HG03469 (cell line): ENCODE results near the gene MLLT3.
A peak's percentile ranks its signal among the peaks of the same experiment; 100 is the strongest.

Experiments
- ATAC-seq: cut with Tn5 transposase; IDR thresholded peaks from one replicate; pipeline ENCODE4 v1.9.1; 2021; ENCODE audit warnings: mild to moderate bottlenecking, moderate library complexity, moderate number of reproducible peaks; ENCODE audit not compliant: unreplicated experiment

Gene MLLT3

DNA sequence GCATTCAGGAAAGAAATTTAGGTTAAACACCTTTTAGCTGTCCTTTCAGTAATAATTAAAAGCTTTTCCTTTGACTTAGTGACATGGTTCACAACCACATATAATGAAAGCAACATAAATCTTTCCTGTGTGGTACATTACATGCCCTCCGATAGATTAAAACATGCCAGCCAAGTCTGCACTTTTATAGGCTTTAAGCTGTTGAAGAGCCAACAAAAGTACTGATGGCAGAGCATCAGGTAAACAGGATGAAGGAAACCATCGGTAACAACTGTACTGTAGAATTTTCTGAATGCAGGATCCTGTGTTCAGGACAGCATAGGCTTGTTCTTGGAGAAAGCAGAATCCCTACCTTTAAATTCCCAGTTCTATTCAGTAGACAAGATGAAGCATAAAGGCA, 226.6 kb downstream of the MLLT3 start:
- ATAC-seq = no peak

DNA sequence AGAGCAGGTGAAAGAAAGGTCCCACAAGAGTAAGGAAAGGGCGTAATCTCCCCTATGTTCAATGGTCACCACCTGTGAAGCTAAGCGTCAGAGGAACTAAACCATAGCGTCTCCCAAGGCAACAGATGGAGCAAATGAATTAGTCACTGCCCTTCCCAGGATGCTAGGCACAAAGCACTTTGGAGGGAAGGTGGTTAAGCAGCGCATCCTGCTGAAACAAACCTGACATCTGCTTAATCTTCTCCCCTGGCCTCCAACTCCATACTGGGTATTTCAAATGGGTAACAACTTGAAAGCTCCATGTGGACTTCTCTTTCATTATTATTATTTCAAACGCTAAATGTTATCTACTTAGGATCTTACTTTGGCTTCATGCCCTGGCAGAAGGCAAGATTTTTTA, 227.3 kb downstream of the MLLT3 start:
- ATAC-seq = no peak

DNA sequence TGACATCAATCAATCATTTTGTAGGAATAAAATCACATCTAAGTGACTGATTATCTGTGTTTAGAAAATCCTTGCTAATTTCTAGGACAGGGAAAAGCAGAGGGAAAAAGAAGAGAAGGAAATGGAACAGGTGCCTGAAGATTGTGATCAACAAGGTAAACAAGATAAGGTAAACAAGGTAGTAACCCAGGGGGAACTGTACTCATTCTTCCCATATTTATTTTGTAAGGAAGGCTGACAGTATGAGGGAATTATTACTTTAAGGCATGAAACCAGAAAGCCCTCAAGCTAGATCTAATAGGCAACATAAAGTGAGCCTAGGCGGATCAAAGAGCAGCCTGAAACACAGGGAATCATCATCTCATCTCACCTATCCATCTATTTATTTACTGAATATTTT, 231.1 kb downstream of the MLLT3 start:
- ATAC-seq = no peak

DNA sequence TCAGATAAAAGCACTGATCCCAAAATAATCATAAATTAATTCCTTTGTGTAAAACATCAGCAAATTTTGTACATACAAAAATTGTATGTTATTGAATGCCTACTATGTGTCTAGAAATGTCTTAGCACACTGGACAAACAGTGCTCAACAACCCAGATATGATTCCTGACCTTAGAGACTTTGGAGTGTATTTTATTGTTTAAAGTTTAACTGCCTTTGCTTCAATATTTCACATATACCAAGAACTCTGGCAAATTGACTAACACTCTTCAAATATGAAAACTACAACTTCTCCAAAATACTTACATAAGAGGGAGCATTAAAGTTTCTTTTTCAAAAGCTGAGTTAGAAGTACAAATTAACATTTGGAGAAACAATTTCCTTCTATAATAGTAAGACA, 231.9 kb downstream of the MLLT3 start:
- no peak for ATAC-seq

DNA sequence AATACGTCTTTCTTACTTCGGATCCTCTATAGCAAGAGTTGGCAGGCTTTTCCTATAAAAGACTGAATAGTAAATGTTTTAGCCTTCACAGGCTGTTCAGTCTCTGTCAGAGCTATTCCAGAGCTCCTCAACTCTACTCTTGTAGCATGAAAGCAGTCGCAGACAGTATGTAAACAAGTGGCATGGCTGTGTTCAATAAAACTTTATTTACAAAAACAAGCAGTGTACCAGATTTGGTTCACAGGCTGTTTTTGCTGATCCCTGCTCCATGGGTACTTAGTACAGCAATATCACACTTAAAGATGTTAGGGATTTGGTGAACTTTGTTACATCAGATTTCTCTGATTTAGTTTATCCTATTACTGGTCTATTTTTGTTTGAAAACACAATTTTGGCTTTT, 235.2 kb downstream of the MLLT3 start:
- ATAC-seq = no peak

DNA sequence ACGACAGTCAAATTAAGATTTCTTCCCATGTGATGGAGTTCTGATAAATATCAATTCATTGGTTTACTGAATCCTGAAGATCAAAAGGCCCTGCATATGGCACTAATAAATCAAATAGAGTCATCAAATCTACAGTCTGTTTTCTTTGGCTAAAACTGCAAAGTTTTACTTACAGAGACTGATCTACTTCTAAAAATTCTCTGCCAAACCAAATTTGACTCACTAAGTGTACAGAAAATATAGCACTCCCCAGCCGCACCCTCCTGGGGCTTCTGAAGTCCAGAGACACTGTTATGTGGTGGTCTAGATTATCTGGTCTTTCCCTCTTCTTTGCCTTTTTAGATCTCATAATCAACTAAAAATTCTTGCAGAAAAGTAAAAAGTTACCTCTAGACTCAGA, 237.7 kb downstream of the MLLT3 start:
- no peak for ATAC-seq

DNA sequence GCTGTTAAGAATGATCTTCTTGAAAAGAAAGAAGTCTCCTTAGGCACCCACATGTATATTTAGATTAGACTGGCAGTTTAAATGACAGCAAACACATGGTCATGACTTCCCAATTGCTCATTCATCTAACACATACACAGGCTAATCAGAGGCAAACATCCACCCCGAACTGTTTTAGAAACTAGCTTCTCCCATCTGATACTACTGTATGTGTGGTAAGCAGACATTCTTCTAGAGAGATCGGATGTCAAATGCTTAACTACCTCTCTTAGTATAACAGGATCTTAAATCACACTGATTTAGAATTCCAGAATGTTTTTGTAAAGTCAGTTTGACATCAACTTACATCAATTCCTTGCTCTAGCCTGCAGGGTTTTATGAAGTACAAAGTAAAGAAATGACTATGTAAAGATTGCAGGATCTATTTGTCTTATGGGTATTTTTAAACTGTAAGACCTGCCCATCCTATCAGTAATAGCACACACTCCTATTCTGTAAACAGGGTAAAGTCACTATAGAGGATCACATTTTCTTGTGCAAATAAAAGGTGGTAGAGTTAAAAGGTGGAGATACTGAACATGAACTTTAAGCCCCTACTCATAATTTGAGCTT, 239.7 kb downstream of the MLLT3 start:
- ATAC-seq = no peak

DNA sequence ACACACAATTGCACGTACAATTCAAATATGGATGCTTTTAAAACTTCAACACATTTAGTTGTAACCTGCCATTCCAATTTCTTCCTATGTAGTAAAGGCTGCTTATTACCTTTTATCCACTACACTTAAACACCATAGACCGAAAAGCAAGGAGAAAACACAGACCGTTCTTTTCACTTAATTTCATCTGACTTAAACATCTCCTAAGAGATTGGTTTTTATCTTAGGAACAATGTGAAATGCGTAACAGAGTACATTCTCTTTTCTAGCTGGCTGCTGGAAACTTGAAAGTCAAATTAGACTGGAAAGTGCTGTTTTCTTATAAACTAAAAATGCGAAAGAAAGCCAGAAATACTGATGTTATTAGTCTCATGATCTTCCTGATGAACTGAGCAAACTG, 241.8 kb downstream of the MLLT3 start:
- no peak for ATAC-seq

DNA sequence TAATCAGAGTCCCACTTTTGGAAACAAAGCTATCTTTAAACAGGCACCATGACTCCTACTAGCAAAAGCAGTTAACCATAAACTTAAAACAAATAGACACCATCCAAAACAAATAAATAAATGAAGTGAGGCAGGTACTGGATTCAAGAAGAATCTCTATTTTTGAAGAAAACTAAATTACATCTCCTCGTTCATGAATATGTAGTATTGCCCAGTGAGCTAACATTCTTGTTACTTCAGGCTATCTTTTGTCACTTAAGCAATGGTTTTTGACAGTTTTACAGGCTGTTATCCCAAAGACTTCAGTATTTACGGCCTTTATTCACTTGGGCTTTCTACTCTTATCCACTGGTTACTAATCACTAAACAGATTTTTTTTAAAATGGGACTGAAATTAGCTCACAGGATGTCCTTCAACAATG, 242.5 kb downstream of the MLLT3 start:
- no peak for ATAC-seq

DNA sequence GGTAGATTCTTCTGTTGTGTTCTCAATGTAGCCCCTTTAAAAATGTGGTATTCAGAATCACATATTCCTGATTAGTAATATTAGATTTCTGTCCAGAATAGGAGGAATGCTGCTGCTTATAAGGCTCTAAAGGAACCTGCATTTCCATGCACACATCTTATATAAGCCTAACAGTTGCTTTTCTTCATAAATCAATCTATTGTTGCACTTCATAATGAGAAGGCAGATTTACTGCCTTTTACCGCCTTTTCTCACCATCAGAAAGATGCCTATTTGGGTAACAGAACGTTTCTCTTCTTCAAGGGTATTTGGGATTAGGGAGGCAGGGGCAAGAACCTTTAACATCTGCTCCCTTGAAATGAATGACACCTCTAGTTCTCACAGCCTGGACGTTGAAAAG, 243.4 kb downstream of the MLLT3 start:
- ATAC-seq = no peak

DNA sequence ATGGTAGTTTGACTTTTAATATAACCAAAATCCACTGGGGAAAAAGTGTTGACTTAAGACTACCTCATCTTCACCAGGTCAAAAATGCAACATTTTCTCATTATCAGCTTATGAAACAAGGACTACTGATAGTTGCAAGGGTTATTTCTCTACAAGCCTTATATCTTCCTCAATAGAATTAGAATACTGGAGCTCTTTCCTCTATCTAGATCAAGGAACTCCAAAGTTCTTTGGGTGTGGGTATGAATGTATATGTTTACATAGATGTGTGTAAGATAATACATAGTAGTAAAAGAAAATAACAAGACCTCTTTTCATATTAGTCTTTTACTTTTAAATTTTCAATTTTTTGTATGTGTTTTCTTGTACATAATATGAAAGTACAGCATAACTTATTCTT, 244.5 kb downstream of the MLLT3 start:
- no peak for ATAC-seq

DNA sequence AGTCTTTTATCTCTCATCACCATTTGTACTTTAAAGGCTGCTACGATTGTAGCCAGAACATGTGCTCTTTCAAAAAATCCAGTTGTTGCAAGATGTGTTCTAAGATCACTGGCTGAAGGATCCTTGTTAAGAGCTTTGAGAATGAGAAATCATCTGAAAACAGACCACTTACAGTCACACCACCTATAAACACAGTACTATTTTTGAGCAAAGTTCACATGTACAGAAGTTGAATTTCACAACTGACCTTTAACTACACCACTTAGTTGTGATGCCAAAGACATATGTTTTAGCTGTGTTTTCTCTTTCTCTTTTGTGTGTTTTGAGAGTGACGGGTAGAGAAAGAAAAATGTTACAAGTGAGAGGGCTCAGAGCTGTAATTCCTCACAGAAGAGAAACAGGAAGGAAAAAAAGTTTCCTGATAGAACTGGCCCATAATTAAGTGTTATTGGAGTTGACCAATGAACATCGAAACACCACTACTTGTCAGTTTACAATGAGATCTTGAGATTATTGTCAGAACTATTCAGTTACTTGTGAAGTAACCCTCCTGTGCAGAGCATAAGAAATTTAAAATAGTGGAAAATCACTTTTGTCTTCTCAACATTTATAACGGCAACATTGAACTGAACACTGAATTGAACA, 245.4 kb downstream of the MLLT3 start:
- no peak for ATAC-seq

DNA sequence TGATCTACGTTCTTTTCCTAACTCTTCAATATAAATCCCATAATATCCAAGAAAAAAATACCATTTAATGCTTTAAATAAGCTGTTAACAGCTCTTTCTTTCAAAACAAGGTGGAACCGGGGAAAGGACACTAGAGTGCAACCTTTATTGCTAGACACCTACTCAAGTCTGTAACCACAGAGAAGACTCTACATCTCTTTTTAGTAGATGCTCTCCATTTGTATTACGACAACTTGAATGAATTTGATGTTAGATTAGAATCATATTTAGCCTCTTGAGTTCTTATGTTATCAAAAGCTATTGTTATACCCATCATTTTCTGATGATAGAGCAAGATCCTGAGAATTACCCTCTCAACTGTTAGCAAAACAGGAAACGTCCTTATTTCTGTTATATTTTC, 246.3 kb downstream of the MLLT3 start:
- no peak for ATAC-seq

DNA sequence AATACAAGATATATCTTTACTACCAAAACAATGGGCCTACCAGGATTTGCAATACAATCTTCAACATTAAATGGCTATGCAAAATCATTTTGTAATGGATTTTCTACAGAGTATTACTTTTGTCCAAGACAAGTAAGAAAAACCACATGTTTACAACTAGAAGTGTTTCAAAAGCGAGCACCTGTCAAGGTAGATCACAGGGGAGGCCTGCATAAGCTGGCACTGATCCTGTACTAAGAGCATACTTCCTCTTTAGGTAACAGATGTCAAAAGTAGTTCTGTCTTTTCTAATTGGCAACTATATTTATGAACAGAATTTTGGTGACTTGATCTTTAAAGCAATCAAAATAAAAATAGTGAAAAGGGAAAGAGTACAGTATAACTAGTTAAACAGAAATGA, 249.0 kb downstream of the MLLT3 start:
- ATAC-seq = no peak

DNA sequence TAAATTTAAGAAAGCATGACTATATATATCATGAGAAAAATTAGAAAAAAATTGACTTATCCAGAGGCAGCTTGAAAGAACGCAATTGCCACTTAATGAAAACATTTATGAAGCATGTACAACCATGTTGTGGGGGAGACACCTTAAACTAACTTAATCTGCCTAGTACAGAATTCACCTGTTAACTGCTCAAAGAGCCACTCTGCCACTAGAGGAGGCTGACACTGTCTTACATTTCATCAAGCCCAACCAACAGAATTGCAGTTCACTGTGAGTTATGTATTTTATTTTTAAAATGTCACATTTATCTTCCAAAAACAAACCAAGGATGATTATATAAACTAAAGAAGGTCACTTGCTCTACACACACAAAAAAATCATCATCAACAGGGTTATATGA, 252.9 kb downstream of the MLLT3 start:
- ATAC-seq = no peak

DNA sequence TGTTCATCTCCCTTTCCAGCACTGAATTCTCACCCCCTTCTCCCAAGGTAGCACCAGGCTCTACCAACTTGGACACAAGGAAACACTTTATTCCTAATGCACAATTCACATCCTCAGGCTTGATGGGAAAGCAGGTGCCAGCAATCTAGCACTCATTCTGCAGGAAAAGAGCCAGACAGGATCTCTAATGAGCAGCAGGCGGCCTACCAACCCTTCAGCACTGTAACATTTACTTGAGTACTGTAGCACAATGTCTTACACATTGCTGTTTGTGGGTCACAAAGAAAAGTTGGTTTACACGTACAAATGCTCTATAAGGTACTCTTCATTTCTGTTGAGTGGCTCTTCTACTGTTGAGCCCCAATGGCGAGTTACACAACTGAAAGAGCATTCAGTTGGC, 254.4 kb downstream of the MLLT3 start:
- no peak for ATAC-seq

DNA sequence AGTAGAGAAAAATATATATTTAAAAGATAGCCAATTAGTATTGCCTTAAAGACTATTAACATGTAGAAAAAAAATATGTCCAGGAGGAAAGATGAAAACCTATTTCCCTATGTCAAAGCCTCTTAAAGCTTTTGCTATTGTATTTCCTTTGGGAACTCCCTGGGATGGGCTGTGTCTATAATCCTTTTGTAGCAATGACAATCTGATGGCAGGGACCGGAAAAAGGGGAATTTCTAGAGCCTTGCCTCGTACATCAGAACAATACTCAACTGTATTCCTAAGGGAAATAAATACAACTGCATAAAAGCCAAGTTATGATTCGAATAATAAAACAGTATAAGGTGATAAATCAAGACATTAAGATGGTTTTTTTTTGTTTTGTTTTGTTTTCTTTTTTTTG, 257.3 kb downstream of the MLLT3 start:
- no peak for ATAC-seq

DNA sequence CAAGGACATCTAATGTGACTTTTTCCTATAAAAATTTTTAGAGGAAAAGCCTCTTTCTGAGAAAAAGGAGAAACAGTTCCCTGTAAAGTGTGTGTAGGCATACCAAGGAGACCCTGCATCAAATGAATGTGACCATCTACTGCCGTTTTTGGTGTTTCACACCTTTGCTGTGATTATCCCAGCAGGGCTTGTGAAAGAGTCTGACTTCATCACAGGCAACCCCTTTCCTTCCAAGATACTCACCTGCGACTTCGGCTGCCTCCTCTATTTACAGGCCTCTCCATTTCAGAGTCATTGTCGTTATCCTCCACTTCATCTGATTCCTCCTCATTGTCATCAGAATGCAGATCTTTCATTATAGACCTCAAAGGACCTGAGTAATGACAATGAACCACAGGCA, 259.1 kb downstream of the MLLT3 start:
- no peak for ATAC-seq

DNA sequence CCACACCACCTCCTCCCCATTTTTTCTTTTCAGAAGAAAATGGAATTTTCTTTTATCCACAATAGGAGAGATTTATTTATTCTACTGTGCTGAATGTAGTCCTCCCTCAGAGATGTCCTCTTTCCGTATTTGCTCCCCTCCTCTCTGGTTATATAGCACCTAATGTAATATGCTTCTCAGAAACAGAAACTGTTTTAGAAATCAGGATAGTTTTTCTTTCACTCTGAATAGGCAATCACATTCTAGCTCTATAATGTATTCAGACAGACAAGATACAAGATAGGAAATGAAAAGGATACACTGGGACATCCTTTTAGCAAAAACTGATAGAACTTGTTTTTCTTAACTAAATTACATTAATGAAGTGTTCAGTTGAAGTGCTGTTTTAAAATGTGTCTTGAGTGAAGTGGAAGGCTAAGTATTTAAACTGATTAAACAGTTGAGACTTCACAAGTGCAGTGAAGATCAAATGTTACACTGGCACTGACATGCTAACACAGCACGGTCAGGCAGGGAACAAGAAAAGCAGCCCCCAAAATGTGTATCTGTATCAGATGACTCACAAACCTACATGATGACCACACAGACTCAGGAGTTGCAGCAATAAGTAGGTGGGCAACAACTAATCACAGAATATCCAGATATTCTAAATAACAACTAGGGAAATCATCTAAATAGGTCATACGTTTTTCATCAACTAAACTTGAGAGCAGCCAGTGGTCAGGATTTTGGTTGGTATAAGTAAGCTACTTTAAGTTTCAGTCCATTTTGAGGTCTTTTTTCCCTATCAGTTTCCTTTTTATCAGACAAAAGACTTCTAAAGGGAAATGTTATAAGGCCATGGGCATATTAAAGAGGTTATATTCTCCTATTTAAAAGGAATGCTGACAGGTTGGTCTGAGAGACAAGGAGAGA, 260.4 kb downstream of the MLLT3 start:
- ATAC-seq = peak; percentile 78

DNA sequence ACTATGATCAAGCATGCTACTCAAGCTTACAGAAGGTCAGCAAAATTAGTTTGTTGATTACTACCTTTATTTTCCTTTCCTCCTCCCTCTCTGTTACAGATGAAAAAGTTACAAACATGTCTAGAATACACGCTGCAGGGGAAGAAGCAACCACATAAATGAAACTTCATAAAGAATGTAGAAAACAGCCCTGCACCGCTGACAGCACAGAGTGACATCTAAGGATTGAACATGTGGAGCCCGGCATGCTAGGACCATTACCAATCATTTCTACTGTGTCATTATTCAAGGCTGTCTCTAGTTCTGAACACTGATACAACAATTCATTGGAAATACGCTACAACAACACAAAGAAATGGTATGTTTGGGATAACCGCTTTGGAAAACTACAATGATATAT, 261.1 kb downstream of the MLLT3 start:
- no peak for ATAC-seq

DNA sequence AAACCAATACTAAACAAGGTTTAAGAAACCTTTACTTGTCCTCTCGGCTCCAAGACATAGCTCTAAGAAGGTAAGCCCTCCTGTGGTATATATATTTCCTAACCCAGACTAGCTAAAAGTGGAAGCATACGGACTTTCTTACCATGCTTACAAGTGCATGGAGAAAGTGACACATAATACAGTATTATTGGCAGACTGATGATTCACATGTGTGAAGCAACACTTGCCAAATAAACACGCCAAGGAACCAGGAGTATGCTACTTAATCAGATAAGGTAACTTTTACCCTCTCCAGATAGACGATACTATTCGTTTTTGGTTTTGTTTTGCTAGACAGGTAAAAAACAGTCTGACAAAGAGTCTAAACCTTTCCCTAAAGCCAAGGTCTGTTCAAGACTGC, 264.1 kb downstream of the MLLT3 start:
- no peak for ATAC-seq

DNA sequence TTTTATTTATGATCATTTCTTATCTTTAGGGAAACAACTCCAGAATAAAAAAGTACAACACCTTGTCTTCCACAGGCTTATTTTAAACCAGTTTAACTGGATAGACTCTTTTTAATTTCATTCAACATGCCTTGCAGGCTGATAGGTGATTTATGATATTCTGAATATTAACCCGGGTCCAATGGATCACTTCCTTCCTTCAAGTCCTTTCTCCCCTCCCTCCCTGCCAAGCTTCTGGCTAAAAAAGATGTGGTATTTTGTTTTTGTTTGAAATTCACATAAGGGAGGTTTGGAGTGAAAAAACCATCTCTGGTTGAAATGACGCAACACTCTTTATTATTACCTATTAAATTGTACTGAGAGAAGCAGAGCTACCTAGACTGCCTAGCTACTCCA, 265.3 kb downstream of the MLLT3 start:
- no peak for ATAC-seq
